ENCODE data around the gene RDH5.
"Not testable (repeated sequence)": the region's sequence is repeated elsewhere in the genome, so short reads cannot be mapped to it uniquely, and the experiment has no call there.

RDH5 gene

DNA sequence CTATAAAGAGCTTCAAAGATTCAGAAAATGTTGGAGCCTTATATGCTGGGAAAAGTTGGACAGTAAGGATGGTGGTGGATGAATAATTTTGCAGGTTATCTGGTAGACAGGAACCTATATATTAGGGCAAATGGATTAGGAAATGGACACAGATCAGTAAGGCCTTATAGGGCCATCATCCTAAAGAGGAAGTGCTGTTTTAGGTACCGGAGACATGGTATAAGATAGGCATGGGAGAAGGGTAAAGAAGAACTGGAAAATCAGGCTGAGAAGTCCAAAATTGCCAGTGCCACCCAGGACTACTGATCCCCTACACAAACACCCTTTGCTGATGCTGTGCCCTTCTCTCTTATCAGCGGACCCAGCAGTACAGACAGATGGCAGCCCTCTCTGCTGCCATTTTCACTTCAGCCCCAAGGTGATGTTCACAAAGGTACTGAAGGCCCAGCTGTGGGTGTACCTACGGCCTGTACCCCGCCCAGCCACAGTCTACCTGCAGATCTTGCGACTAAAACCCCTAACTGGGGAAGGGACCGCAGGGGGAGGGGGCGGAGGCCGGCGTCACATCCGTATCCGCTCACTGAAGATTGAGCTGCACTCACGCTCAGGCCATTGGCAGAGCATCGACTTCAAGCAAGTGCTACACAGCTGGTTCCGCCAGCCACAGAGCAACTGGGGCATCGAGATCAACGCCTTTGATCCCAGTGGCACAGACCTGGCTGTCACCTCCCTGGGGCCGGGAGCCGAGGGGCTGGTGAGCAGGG, 28.2 kb downstream of the RDH5 start:
- no peak for DNase-seq

DNA sequence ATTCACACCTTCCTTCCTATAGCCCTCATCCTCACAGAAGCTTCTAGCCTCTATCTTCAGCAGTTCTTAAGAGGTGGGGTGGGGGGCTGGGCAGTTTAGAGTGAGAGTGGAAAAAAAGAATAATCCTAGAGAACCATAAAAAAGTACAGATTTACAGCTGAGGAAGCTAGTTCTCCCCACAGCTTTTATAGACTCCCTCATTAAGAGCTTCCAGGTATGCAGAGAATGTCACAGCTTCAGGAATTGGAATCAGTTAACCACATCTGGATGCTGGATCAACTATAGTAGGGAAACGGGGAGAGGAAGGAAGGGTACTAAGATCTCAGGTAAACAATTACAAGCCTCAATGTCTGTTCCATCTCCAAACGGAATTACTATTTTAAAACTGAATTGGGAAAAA, 35.1 kb downstream of the RDH5 start:
- no peak for DNase-seq

DNA sequence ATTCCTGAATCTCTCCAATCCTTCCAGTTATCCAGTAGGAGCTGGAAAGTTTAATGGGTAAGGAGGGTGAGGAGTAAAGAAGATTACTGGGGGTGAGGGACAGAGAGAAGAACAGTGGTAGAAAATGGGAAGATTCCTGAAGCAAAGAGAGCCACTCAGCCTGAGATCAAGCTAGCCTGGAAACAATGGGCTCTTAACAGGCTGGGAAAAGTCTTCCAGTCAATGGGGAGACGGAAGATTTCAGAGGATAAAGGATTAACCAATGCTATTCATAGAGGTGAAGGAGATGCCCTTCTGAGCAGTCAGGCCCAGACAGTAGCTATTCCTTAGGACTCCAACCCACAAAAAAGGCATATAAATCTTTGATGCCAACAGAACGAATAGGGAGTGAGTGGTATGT, 37.5 kb downstream of the RDH5 start:
- no peak for DNase-seq

DNA sequence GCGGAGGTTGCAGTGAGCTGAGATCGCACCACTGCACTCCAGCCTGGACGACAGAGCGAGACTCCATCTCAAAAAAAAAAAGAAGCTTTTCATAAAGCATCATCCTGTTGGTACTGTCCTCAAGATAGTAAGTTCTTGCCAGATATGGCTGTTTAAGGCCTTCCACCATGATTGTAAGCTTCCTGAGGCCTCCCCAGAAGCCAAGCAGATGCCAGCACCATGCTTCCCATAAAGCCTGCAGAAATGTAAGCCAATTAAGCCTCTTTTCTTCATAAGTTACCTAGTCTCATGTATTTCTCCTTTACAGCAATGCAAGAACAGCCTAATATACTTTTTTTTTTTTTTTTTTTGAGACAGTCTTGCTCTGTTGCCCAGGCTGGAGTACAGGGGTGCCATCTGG, 38.4 kb downstream of the RDH5 start:
- not testable (repeated sequence) for DNase-seq

DNA sequence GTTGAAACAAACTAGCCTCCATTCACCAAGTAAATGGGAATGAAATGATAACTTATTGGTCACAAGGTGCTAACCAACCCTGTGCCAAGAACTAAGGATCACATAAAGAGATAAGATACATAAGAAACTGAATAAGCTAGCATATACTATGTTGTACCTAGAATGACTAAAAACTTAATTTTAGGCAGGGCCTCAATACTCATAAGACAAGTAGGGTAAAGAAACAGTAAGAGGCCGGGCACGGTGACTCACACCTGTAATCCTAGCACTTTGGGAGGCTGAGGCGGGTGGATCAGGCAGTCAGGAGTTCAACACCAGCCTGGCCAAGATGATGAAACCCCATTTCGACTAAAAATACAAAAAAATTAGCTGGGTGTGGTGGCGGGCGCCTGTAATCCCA, 40.5 kb downstream of the RDH5 start:
- no peak for DNase-seq

DNA sequence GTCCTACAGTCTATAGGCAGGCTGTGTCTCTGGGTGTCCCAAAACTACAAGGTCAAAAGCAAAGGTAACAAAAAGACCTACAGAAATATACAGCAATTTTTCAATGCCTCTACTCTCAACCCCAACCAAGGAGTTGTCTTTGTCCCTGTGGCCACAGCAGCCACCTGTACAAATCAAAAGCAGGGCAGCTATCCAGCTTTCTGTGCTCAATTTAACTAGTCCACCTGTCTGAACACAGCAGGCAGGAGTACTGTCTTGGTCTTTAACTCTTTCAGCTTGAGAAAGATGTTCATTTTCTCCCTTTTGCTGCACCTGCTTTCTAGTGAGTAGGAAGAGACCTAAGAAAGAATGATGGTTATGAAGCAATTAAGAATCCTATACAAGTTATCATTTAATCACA, 42.5 kb downstream of the RDH5 start:
- DNase-seq = no peak

DNA sequence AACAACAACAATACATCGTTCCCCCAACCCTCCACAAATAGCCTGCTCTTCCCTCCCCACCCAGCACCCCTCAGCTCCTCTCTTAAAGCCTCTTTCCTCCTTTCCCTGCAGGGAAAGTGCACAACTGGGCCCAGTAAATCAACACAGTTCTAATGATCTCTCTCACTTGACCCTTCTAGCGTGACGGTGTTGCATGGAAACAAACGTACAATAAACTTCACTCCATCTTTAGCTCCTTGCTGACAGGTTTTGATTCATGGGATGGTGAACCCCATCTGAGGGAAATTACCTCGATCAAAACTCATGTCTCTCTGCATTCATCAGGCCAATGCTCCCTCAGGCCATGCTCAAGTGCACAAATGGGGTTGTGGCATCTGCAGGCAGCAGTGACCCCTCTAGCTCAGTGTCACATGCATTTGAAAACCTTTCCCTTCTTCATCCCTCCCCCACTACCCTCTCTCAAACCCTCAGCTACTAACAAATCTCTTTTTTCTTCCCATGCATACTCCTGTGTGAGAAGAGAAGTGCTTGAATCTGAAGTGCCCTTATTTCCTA, 45.6 kb downstream of the RDH5 start:
- no peak for DNase-seq

DNA sequence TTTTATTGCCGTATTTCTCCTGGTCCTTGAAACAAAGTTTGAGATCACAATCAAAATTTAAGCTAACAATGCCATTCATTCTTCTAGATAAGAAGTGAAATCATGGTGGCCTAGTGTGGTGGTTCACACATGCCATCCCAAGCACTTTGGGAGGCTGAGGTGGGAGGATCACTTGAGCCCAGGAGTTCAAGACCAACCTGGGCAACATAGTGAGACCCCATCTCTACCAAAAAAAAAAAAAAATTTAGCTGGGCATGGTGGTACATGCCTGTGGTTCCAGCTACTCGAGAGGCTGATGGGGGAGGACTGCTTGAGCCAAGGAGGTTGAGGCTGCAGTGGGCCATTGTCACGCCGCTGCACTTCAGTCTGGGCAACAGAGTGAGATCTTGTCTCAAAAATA, 47.0 kb downstream of the RDH5 start:
- no peak for DNase-seq

DNA sequence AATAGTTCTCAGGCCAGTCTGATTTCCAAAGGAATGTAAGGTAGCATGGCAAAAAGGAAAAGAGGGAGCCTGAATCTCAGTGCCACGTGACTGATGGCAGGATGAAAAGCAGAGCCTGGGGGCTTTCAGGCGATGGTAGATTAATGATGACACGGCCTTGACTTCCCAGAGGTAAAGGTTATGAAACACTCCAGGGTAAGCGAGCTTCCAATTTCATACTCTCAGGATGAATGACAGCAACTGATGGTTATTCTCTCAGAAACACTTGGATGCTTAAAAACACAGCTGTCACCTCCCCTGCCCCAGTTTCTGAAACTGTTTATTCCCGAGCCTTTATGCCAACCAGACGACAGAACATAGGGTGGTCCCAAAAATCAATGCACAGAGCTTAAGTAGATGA, 51.5 kb downstream of the RDH5 start:
- no peak for DNase-seq
